ENCODE results near the gene MAP2K4.
A peak's percentile ranks its signal among the peaks of the same experiment; 100 is the strongest.

DNA sequence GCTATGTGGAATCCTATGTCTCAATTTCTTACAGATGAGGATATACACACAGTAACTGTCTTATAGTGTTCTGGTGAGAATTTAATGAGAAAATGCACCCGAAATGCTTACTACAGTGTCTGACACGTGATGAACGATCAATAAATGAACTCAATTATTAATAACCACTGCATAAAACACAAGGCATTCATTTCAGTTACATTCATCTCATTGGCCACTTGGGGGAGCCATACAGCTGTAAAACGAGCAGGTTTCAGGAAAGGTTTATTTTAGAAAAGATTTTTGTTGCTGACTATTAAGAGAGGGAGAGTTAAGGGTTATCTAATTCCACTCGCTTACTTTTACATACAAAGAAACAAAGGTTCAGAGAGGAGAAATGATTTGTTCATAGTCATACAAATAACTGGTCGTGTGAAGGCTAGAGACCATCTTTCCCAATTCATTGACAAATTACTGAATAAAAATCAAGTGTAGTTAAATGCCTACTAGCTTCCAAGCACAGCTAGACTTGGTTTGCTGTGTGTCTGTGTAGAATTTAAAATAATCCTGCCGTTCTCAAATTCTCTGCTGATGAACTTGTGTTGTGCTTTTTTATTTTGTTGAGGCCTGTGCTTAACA is 160.1 kb downstream of the MAP2K4 start:
- no peak for TF ChIP-seq POLR2AphosphoS5 (IDR thresholded peaks at IDR 0.05)
- TF ChIP-seq, protein P1, sequence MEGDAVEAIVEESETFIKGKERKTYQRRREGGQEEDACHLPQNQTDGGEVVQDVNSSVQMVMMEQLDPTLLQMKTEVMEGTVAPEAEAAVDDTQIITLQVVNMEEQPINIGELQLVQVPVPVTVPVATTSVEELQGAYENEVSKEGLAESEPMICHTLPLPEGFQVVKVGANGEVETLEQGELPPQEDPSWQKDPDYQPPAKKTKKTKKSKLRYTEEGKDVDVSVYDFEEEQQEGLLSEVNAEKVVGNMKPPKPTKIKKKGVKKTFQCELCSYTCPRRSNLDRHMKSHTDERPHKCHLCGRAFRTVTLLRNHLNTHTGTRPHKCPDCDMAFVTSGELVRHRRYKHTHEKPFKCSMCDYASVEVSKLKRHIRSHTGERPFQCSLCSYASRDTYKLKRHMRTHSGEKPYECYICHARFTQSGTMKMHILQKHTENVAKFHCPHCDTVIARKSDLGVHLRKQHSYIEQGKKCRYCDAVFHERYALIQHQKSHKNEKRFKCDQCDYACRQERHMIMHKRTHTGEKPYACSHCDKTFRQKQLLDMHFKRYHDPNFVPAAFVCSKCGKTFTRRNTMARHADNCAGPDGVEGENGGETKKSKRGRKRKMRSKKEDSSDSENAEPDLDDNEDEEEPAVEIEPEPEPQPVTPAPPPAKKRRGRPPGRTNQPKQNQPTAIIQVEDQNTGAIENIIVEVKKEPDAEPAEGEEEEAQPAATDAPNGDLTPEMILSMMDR (IDR thresholded peaks at IDR 0.05) = peak; percentile 31 to 72 (median 68)
- TF ChIP-seq POLR2A (IDR thresholded peaks at IDR 0.05) = no peak

Data from prostate gland (tissue), 2 donors.